Measurements from ENCODE around the gene CCNT1.

The CCNT1 gene

DNA sequence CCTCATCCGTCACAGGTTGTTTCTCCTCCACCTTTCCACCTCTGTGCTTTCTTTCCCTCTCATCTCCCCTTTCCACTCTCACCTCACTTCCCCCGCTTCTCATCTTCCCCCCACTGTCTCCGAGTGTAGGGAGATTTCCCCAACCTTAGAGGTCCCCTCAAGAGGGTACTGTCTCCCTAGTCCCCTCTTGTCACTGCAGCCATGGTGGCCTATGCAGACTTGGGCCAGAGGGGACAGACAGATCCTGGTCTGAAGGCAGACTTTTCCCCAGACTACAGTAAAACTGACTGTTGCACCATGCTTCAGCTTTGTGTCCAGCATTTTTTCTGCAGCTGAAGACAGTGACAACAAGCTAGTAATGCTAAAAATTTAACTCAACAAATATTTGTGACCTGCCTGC lies 75.7 kb downstream of the CCNT1 start:
- DNase-seq (ENCODE audit: low spot score) = no peak

DNA sequence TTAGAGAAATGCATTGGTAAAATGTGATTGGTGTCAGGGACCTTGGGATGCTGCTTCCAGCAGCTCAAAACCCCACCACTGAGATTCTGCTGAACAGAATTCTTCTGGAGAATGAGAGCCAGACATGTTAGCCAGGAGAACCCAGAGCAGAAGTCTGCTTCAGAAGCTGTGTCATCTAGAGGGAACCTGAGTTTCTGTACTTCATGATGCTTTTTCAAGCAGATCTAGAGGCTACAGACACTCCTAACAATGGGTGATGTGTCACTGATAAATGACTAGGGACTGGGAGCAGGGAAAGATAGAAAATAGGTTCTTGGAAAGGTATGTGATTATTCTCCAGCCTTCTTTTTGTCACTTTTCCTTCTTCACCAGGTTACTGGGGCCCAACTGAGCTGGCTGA lies 76.1 kb downstream of the CCNT1 start:
- DNase-seq (ENCODE audit: low spot score) = no peak

All from kidney capillary endothelial cell (primary cell).